ENCODE results near the gene FAM200B.
A peak's percentile ranks its signal among the peaks of the same experiment; 100 is the strongest.

Gene FAM200B

GRCh38 chr4:15681372-15682241 is at the start of gene FAM200B:
TSS of gene FAM200B (plus strand) at chr4:15681827. CDS start at chr4:15686978, 5,151 bp downstream.
- H3K36me3 ChIP-seq (ENCODE audit: control insufficient read depth, insufficient read depth, low read length), result no peaks in the 10 kb centered on the region
- H3K27me3 ChIP-seq (ENCODE audit: control insufficient read depth, insufficient read depth, low read length), result no peaks in the 10 kb centered on the region
- peak within 1 kb of the TSS; percentile 71 for H3K9ac ChIP-seq (ENCODE audit: low read length)
- peaks cover 2% of the 10 kb centered on the region for H3K4me1 ChIP-seq (ENCODE audit: control insufficient read depth, insufficient read depth, low read length)
- H3K4me3 ChIP-seq (ENCODE audit: low read length), result peak within 1 kb of the TSS; percentile 73
- H3K27ac ChIP-seq (ENCODE audit: low read depth, low read length), result peak within 1 kb of the TSS; percentile 85

GRCh38 chr4:15636818-15637217 is 44.8 kb upstream of the FAM200B start:
- H3K27ac ChIP-seq (ENCODE audit: low read depth, low read length), result no peak overlapping the region
- no peak overlapping the region for H3K4me3 ChIP-seq (ENCODE audit: low read length)
- no peaks in the 10 kb centered on the region for H3K36me3 ChIP-seq (ENCODE audit: control insufficient read depth, insufficient read depth, low read length)

GRCh38 chr4:15638418-15638817 is 43.2 kb upstream of the FAM200B start:
- no peaks in the 10 kb centered on the region for H3K27me3 ChIP-seq (ENCODE audit: control insufficient read depth, insufficient read depth, low read length)
- no peak overlapping the region for H3K27ac ChIP-seq (ENCODE audit: low read depth, low read length)
- no peaks in the 10 kb centered on the region for H3K36me3 ChIP-seq (ENCODE audit: control insufficient read depth, insufficient read depth, low read length)
- H3K4me3 ChIP-seq (ENCODE audit: low read length), result no peak overlapping the region
- H3K9ac ChIP-seq (ENCODE audit: low read length), result no peak overlapping the region
- H3K4me1 ChIP-seq (ENCODE audit: control insufficient read depth, insufficient read depth, low read length), result no peaks in the 10 kb centered on the region

More at GRCh38 chr4:15636818-15637217, 44.8 kb upstream of the FAM200B start:
- H3K27me3 ChIP-seq (ENCODE audit: control insufficient read depth, insufficient read depth, low read length), result no peaks in the 10 kb centered on the region
- H3K4me1 ChIP-seq (ENCODE audit: control insufficient read depth, insufficient read depth, low read length), result no peaks in the 10 kb centered on the region
- no peak overlapping the region for H3K9ac ChIP-seq (ENCODE audit: low read length)

GRCh38 chr4:15648600-15648999 is 33.0 kb upstream of the FAM200B start:
- Histone ChIP-seq H3K9ac (ENCODE audit: low read length) (no peak overlapping the region), H3K36me3 (ENCODE audit: control insufficient read depth, insufficient read depth, low read length) (no peaks in the 10 kb centered on the region), H3K4me1 (ENCODE audit: control insufficient read depth, insufficient read depth, low read length) (peaks cover 30% of the 10 kb centered on the region), H3K27me3 (ENCODE audit: control insufficient read depth, insufficient read depth, low read length) (no peaks in the 10 kb centered on the region), H3K27ac (ENCODE audit: low read depth, low read length) (no peak overlapping the region), H3K4me3 (ENCODE audit: low read length) (no peak overlapping the region)

- no peaks in the 10 kb centered on the region for H3K36me3 ChIP-seq (ENCODE audit: control insufficient read depth, insufficient read depth, low read length)
- peak overlapping the region; percentile 66 for H3K27ac ChIP-seq (ENCODE audit: low read depth, low read length)
- H3K4me1 ChIP-seq (ENCODE audit: control insufficient read depth, insufficient read depth, low read length), result peaks cover 32% of the 10 kb centered on the region
- no peaks in the 10 kb centered on the region for H3K27me3 ChIP-seq (ENCODE audit: control insufficient read depth, insufficient read depth, low read length)
- no peak overlapping the region for H3K9ac ChIP-seq (ENCODE audit: low read length)
- no peak overlapping the region for H3K4me3 ChIP-seq (ENCODE audit: low read length)
These were observed 31.6 kb upstream of the FAM200B start for GRCh38 chr4:15649914-15650545.

- H3K4me1 ChIP-seq (ENCODE audit: control insufficient read depth, insufficient read depth, low read length), result peaks cover 34% of the 10 kb centered on the region
- H3K27ac ChIP-seq (ENCODE audit: low read depth, low read length), result peak overlapping the region; percentile 75
- H3K4me3 ChIP-seq (ENCODE audit: low read length), result no peak overlapping the region
- H3K36me3 ChIP-seq (ENCODE audit: control insufficient read depth, insufficient read depth, low read length), result no peaks in the 10 kb centered on the region
- H3K27me3 ChIP-seq (ENCODE audit: control insufficient read depth, insufficient read depth, low read length), result no peaks in the 10 kb centered on the region
- H3K9ac ChIP-seq (ENCODE audit: low read length), result no peak overlapping the region
These were observed 30.0 kb upstream of the FAM200B start for GRCh38 chr4:15651676-15652075.

- peaks cover 34% of the 10 kb centered on the region for H3K4me1 ChIP-seq (ENCODE audit: control insufficient read depth, insufficient read depth, low read length)
These were observed 29.4 kb upstream of the FAM200B start for GRCh38 chr4:15652191-15652590.

GRCh38 chr4:15652841-15653240 is 28.8 kb upstream of the FAM200B start:
- Histone ChIP-seq H3K9ac (ENCODE audit: low read length) (no peak overlapping the region), H3K4me1 (ENCODE audit: control insufficient read depth, insufficient read depth, low read length) (peaks cover 34% of the 10 kb centered on the region), H3K36me3 (ENCODE audit: control insufficient read depth, insufficient read depth, low read length) (no peaks in the 10 kb centered on the region), H3K4me3 (ENCODE audit: low read length) (peak overlapping the region; percentile 94), H3K27ac (ENCODE audit: low read depth, low read length) (peak overlapping the region; percentile 75), H3K27me3 (ENCODE audit: control insufficient read depth, insufficient read depth, low read length) (no peaks in the 10 kb centered on the region)

More at GRCh38 chr4:15652191-15652590, 29.4 kb upstream of the FAM200B start:
- H3K27ac ChIP-seq (ENCODE audit: low read depth, low read length), result peak overlapping the region; percentile 75
- H3K36me3 ChIP-seq (ENCODE audit: control insufficient read depth, insufficient read depth, low read length), result no peaks in the 10 kb centered on the region
- H3K4me3 ChIP-seq (ENCODE audit: low read length), result no peak overlapping the region
- no peak overlapping the region for H3K9ac ChIP-seq (ENCODE audit: low read length)
- H3K27me3 ChIP-seq (ENCODE audit: control insufficient read depth, insufficient read depth, low read length), result no peaks in the 10 kb centered on the region

- peak overlapping the region; percentile 94 for H3K4me3 ChIP-seq (ENCODE audit: low read length)
- no peaks in the 10 kb centered on the region for H3K36me3 ChIP-seq (ENCODE audit: control insufficient read depth, insufficient read depth, low read length)
- peaks cover 34% of the 10 kb centered on the region for H3K4me1 ChIP-seq (ENCODE audit: control insufficient read depth, insufficient read depth, low read length)
- H3K27me3 ChIP-seq (ENCODE audit: control insufficient read depth, insufficient read depth, low read length), result no peaks in the 10 kb centered on the region
- H3K9ac ChIP-seq (ENCODE audit: low read length), result no peak overlapping the region
- peak overlapping the region; percentile 100 for H3K27ac ChIP-seq (ENCODE audit: low read depth, low read length)
These were observed 28.2 kb upstream of the FAM200B start for GRCh38 chr4:15653420-15653819.

- Histone ChIP-seq H3K27me3 (ENCODE audit: control insufficient read depth, insufficient read depth, low read length) (no peaks in the 10 kb centered on the region), H3K9ac (ENCODE audit: low read length) (peak overlapping the region; percentile 73), H3K27ac (ENCODE audit: low read depth, low read length) (peak overlapping the region; percentile 100), H3K36me3 (ENCODE audit: control insufficient read depth, insufficient read depth, low read length) (no peaks in the 10 kb centered on the region), H3K4me1 (ENCODE audit: control insufficient read depth, insufficient read depth, low read length) (peaks cover 33% of the 10 kb centered on the region), H3K4me3 (ENCODE audit: low read length) (peak overlapping the region; percentile 94)
These were observed 27.6 kb upstream of the FAM200B start for GRCh38 chr4:15653864-15654592.

- Histone ChIP-seq H3K27ac (ENCODE audit: low read depth, low read length) (peak overlapping the region; percentile 100), H3K4me3 (ENCODE audit: low read length) (peak overlapping the region; percentile 94), H3K36me3 (ENCODE audit: control insufficient read depth, insufficient read depth, low read length) (no peaks in the 10 kb centered on the region), H3K4me1 (ENCODE audit: control insufficient read depth, insufficient read depth, low read length) (peaks cover 30% of the 10 kb centered on the region), H3K9ac (ENCODE audit: low read length) (peak overlapping the region; percentile 73), H3K27me3 (ENCODE audit: control insufficient read depth, insufficient read depth, low read length) (no peaks in the 10 kb centered on the region)
These were observed 26.9 kb upstream of the FAM200B start for GRCh38 chr4:15654593-15655222.
